Measurements from ENCODE around the gene TRPV5. TPM values are rescaled to one million over a fixed set of nuclear protein-coding genes. Genes with fewer than 3 reads are reported as not detected.

Gene TRPV5
- total and polyA plus RNA-seq, 2 of the 8 experiments (the other 6 are each of a cell fraction or from before 2014, with no cell fraction given) = 0.03 TPM; not detected in 1

DNA sequence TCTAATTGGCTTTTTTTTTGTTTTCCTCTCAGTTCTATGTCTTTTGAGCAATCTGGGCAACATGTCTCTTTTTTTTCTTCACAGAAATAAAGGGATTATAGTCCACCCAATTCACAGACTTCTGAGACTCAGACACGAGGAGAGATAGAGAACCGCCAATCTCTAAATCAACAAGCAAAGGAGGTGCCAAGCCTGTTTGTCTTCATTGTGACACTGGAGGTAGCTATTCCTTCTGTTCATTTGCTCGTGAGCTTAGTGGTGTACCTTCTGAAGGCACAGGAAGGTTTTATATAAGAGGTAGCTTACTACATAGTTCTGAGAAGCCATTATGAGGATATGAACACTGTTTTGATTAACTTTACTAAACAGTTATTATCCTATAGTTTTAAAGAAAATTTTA lies 72.6 kb downstream of the TRPV5 start (continued):
- TF ChIP-seq, protein P1, sequence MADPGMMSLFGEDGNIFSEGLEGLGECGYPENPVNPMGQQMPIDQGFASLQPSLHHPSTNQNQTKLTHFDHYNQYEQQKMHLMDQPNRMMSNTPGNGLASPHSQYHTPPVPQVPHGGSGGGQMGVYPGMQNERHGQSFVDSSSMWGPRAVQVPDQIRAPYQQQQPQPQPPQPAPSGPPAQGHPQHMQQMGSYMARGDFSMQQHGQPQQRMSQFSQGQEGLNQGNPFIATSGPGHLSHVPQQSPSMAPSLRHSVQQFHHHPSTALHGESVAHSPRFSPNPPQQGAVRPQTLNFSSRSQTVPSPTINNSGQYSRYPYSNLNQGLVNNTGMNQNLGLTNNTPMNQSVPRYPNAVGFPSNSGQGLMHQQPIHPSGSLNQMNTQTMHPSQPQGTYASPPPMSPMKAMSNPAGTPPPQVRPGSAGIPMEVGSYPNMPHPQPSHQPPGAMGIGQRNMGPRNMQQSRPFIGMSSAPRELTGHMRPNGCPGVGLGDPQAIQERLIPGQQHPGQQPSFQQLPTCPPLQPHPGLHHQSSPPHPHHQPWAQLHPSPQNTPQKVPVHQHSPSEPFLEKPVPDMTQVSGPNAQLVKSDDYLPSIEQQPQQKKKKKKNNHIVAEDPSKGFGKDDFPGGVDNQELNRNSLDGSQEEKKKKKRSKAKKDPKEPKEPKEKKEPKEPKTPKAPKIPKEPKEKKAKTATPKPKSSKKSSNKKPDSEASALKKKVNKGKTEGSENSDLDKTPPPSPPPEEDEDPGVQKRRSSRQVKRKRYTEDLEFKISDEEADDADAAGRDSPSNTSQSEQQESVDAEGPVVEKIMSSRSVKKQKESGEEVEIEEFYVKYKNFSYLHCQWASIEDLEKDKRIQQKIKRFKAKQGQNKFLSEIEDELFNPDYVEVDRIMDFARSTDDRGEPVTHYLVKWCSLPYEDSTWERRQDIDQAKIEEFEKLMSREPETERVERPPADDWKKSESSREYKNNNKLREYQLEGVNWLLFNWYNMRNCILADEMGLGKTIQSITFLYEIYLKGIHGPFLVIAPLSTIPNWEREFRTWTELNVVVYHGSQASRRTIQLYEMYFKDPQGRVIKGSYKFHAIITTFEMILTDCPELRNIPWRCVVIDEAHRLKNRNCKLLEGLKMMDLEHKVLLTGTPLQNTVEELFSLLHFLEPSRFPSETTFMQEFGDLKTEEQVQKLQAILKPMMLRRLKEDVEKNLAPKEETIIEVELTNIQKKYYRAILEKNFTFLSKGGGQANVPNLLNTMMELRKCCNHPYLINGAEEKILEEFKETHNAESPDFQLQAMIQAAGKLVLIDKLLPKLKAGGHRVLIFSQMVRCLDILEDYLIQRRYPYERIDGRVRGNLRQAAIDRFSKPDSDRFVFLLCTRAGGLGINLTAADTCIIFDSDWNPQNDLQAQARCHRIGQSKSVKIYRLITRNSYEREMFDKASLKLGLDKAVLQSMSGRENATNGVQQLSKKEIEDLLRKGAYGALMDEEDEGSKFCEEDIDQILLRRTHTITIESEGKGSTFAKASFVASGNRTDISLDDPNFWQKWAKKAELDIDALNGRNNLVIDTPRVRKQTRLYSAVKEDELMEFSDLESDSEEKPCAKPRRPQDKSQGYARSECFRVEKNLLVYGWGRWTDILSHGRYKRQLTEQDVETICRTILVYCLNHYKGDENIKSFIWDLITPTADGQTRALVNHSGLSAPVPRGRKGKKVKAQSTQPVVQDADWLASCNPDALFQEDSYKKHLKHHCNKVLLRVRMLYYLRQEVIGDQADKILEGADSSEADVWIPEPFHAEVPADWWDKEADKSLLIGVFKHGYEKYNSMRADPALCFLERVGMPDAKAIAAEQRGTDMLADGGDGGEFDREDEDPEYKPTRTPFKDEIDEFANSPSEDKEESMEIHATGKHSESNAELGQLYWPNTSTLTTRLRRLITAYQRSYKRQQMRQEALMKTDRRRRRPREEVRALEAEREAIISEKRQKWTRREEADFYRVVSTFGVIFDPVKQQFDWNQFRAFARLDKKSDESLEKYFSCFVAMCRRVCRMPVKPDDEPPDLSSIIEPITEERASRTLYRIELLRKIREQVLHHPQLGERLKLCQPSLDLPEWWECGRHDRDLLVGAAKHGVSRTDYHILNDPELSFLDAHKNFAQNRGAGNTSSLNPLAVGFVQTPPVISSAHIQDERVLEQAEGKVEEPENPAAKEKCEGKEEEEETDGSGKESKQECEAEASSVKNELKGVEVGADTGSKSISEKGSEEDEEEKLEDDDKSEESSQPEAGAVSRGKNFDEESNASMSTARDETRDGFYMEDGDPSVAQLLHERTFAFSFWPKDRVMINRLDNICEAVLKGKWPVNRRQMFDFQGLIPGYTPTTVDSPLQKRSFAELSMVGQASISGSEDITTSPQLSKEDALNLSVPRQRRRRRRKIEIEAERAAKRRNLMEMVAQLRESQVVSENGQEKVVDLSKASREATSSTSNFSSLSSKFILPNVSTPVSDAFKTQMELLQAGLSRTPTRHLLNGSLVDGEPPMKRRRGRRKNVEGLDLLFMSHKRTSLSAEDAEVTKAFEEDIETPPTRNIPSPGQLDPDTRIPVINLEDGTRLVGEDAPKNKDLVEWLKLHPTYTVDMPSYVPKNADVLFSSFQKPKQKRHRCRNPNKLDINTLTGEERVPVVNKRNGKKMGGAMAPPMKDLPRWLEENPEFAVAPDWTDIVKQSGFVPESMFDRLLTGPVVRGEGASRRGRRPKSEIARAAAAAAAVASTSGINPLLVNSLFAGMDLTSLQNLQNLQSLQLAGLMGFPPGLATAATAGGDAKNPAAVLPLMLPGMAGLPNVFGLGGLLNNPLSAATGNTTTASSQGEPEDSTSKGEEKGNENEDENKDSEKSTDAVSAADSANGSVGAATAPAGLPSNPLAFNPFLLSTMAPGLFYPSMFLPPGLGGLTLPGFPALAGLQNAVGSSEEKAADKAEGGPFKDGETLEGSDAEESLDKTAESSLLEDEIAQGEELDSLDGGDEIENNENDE (IDR thresholded peaks at IDR 0.05; ENCODE audit: insufficient replicate concordance, low read length) = no peak

All from H1 (cell line).